ENCODE results near the gene TMEM132C. TPM values are rescaled to one million over a fixed set of nuclear protein-coding genes. Genes with fewer than 3 reads are reported as not detected.

Gene TMEM132C
- total and polyA plus RNA-seq, 2 of the 8 experiments (the other 6 are each of a cell fraction or from before 2014, with no cell fraction given): 0.23 to 0.76 TPM

- 76% methylated on average over 11 of the region's 11 CpGs; no CpG with 5 or more reads in 1 of the 2 experiments for WGBS, 2 experiments (ENCODE audit: extremely low coverage in 1 of 2, insufficient coverage in 1 of 2, insufficient read length in 1 of 2, insufficient replicate concordance in 2 of 2, low coverage in 1 of 2, low lambda C conversion rate in 2 of 2, missing lambda C conversion rate in 1 of 2)
- FAIRE-seq: no peak
- Histone ChIP-seq H2BK15ac (ENCODE audit: low read length) (no peak overlapping the region), H3K27ac (ENCODE audit: low read depth, low read length) (no peak overlapping the region; the same call in 1 of the 2 replicates), H3K14ac (ENCODE audit: insufficient read length) (no peak overlapping the region), H3K4me1 (replicated peaks in 1 of 4; ENCODE audit: control insufficient read depth in 3 of 4, insufficient read depth in 4 of 4, low read length in 3 of 4) (no peaks in the 10 kb centered on the region), H3K27me3 (replicated peaks in 1 of 4; ENCODE audit: control insufficient read depth in 3 of 4, extremely low read depth in 1 of 4, insufficient read depth in 3 of 4, low read length in 3 of 4) (no peaks in the 10 kb centered on the region), H3K23ac (ENCODE audit: insufficient read length) (no peak overlapping the region), H4K5ac (ENCODE audit: insufficient read length, low read depth, low read length) (no peak overlapping the region), H2BK5ac (ENCODE audit: low read depth, low read length) (no peak overlapping the region), H3K79me2 (ENCODE audit: control insufficient read depth in 1 of 2, insufficient read depth in 2 of 2, low read length in 2 of 2) (no peaks in the 10 kb centered on the region), H4K91ac (replicated peaks; ENCODE audit: insufficient read length, low read length) (no peak overlapping the region), H3K36me3 (ENCODE audit: control insufficient read depth in 2 of 4, insufficient read depth in 4 of 4, low read length in 3 of 4) (no peaks in the 10 kb centered on the region), H3K79me1 (ENCODE audit: low read depth, low read length) (no peaks in the 10 kb centered on the region), H2AK5ac (ENCODE audit: low read depth, low read length) (no peak overlapping the region), H3K4ac (replicated peaks; ENCODE audit: insufficient read length, low read depth, low read length) (no peak overlapping the region), H4K20me1 (replicated peaks in 1 of 2; ENCODE audit: control insufficient read depth in 1 of 2, insufficient read depth in 2 of 2, low read length in 2 of 2) (peaks cover 0 to 5% of the 10 kb centered on the region in 2 experiments), H2BK20ac (ENCODE audit: low read length) (no peak overlapping the region), H3K18ac (ENCODE audit: extremely low read depth, low read length) (no peak overlapping the region), H3K23me2 (ENCODE audit: low read depth, low read length) (no peaks in the 10 kb centered on the region), H2BK120ac (replicated peaks; ENCODE audit: low read depth, low read length) (no peak overlapping the region), H3K9me3 (ENCODE audit: insufficient read depth in 2 of 2, low read depth in 1 of 2, low read length in 1 of 2) (no peaks in the 10 kb centered on the region), H3K4me2 (ENCODE audit: insufficient read depth in 1 of 2, low read depth in 2 of 2, low read length in 2 of 2) (no peak overlapping the region), H2BK12ac (ENCODE audit: low read depth, low read length) (no peak overlapping the region), H3K9ac (replicated peaks in 1 of 4; ENCODE audit: extremely low read depth in 1 of 4, low read depth in 3 of 4, low read length in 3 of 4) (no peak overlapping the region; a peak in 1 of 7 replicates), H4K8ac (ENCODE audit: extremely low read depth, insufficient read depth, low read length) (no peak overlapping the region; the same call in 1 of the 2 replicates), H3K56ac (replicated peaks; ENCODE audit: insufficient read length, low read depth, low read length) (no peak overlapping the region), H2AFZ (ENCODE audit: low read length) (no peak overlapping the region), H3K4me3 (ENCODE audit: extremely low read depth in 1 of 4, insufficient read depth in 2 of 4, low read depth in 3 of 4, low read length in 4 of 4) (no peak overlapping the region)
- no peak for DNase-seq (ENCODE audit: low read depth in 1 of 2, low spot score in 2 of 2)
- CTCF ChIA-PET (ENCODE audit: partially characterized antibody): interaction anchor here (1.7 kb wide), 1 partner anchor 8 kb away, joined by 4 read pairs; no protein-coding TSS in a partner anchor
- POLR2A ChIA-PET (ENCODE audit: partially characterized antibody): no interaction called here
- TF ChIP-seq KDM5A (IDR thresholded peaks at IDR 0.05; ENCODE audit: low read length): no peak
- no peak for TF ChIP-seq SP1 (IDR thresholded peaks at IDR 0.05; ENCODE audit: low read depth, low read length)
- no peak for TF ChIP-seq USF2 (IDR thresholded peaks at IDR 0.05; ENCODE audit: low read length)
- TF ChIP-seq SP2 (IDR thresholded peaks at IDR 0.05; ENCODE audit: low read length): no peak
- no peak for TF ChIP-seq TBP (IDR thresholded peaks at IDR 0.05; ENCODE audit: low read depth, low read length)
- TF ChIP-seq SRF (IDR thresholded peaks at IDR 0.05; ENCODE audit: low read depth, low read length): no peak
- no peak for TF ChIP-seq YY1 (IDR thresholded peaks at IDR 0.05; ENCODE audit: low read depth, low read length)
Observed at GRCh38 chr12:128685903-128686475, 419.0 kb downstream of the TMEM132C start.
